Testis (tissue), 2 donors: ENCODE data around the gene FBXW8.

Experiments used
- CTCF ChIP-seq, 3 experiments: fragments of 450-650 bp in 2 of 3; fragments of 200-600 bp in 1 of 3; sonication (generic) in 1 of 3; IDR thresholded peaks; one replicate each; pipeline ENCODE4 v1.5.1; 2016 to 2019; ENCODE audit warnings: antibody characterized with exemption in 3 of 3, mild to moderate bottlenecking in 2 of 3, moderate library complexity in 1 of 3
- POLR2A ChIP-seq: fragments of 450-650 bp; IDR thresholded peaks from one replicate; pipeline ENCODE4 v1.6.1; 2017; ENCODE audit warnings: antibody characterized with exemption, mild to moderate bottlenecking, moderate library complexity

GRCh38 chr12:116926283-116927243, 15.8 kb downstream of the FBXW8 start:
- TF ChIP-seq CTCF (IDR thresholded peaks at IDR 0.05) (no peak), POLR2A (no peak)
